ENCODE measurements around the gene RFXAP.

- TF ChIP-seq CHD1 (IDR thresholded peaks at IDR 0.05; ENCODE audit: low read length), result no peak
- no peak for TF ChIP-seq TCF15 (CRISPR knock-in tag; IDR thresholded peaks at IDR 0.05)
- no peak for TF ChIP-seq ZNF217 (CRISPR knock-in tag; IDR thresholded peaks at IDR 0.05)
- no peak for TF ChIP-seq ATF3 (IDR thresholded peaks at IDR 0.05)
- TF ChIP-seq ATF3 (CRISPR knock-in tag; conservative IDR thresholded peaks at IDR 0.05), result no peak
- no peak for TF ChIP-seq CAMTA2 (CRISPR knock-in tag; conservative IDR thresholded peaks at IDR 0.05)
Observed at GRCh38 chr13:36787181-36787580, 31.8 kb upstream of the RFXAP start.
